ENCODE measurements around the gene SLC25A41.
"Not testable (repeated sequence)": the region's sequence is repeated elsewhere in the genome, so short reads cannot be mapped to it uniquely, and the experiment has no call there.

The SLC25A41 gene

GRCh38 chr19:6428692-6429418, 4.7 kb downstream of the SLC25A41 start:
- DNase-seq (ENCODE audit: low read depth in 2 of 2), result not testable (repeated sequence)

- DNase-seq (ENCODE audit: low read depth in 2 of 2), result no peak
Measured at GRCh38 chr19:6427131-6427530, 6.4 kb downstream of the SLC25A41 start.

DNA sequence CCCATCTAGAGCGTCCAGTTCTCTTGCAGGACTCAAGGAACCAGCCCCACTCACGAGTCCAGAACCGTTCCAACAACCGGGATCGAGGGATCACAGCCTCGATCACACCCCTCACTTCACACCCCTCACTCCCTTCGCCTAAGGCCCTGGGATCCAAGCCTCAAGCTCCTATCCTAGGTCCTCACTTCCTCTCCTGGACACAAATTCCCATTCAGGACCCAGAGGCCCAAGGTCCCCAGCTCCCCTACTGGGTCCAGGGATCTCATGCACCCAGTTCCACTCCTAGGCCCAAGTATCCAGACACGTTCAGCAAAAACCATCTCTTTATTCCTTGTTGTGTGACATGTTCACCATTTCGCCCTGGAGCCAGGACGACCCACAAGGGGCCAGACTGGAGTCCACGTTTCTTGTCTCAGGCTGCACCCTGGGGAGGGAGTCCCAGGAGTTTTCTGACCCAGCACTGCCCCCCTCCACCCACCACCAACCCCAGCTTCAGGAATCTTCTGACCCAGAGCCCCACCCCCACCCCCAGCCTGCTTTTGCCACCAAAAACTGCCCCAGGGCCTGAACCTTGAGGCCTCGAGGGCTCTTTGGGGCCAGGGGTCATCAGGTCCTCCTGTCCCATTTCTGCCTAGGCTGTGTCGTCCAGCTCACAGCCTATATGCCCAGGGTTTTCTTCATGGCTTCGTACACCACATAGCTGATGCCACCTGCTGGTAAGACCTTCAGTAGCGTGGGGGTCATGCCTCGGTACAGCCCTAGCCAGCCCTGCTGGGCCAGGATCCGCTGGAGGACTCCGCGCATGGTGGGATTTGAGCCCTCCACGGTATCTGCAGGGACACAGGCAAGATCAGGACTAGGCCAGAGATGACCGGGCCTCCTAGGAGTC, 7.6 kb downstream of the SLC25A41 start:
- DNase-seq (ENCODE audit: low read depth in 2 of 2), result no peak

DNA sequence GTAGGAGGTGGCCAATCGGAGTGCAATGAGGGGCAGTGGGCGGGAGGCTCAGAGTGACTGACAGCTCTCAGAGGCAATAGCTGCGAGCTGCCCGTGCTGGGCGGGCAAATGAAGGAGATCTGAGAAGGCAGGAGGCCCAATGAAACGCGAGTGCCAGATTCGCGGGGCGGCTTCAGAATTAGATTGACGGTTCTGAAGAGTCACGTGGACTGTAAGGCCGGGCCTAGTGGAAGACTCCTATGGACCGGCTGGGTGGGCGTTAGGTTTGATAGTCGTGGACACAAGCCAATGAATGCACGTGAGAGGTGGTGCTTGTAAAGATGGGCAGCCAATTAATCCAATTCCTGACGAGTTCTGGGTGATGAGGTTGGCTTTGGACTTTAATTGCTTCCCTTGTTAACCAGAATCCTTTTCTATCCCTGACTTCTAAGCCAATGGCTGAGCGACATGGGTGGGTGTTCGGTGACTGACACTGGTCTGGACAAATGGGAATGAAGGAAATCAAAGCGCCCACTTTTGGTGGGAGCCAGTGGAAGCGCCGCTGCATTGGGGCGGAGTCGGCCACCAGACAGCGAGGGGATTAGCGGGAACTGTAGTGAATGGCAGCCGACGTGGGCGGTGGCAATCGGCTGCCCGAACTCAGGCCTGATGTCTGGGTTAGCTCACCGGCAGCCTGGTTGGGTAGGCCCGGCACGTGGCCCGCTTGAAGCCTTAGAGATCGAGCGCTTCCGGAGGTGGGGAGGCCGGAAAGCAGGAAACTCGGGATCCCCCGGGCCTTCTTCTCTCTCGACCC, 8.4 kb downstream of the SLC25A41 start:
- DNase-seq (ENCODE audit: low read depth in 2 of 2), result peak; percentile 98

- DNase-seq (ENCODE audit: low read depth in 2 of 2), result no peak
Measured at GRCh38 chr19:6424195-6424938, 9.2 kb downstream of the SLC25A41 start, which contains the start of gene KHSRP. Gene KHSRP, minus strand, starts transcription at chr19:6424811. Its CDS starts 110 bp downstream, at chr19:6424701.

DNA sequence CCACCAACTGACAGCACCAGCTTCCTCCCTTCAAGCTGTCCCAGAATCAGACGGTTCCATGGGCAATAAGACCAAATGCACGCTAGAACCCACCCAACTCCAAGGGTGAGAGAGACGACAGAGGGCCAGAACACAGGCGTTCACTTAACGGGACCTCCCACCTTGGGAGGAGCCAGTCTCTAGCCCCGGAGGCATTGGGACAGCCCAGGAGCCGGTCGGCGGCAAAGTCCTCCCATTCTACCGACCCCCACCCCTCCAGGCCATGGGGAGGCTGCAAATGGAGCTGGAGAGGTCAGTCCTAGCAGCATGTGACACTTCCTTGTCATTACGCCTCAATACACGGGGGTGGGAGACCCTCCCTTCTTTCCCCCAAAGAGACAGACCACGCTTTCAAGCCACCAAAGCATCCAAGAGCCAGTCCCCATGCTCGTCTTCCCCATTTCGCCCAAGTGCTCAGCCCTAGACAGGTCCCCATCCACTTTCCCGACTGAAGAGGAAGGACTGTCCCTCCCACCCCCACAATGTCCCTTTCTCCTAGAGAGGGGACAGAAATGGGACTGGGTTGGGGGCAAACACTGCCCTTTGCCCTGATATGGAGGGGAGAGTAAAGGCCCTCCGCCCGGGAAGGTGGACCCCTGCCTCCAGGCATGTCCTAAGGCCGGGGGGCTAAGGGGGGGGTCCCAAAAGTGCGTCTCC, 9.9 kb downstream of the SLC25A41 start:
- peak in 1 of 2 donors; percentile 23 for DNase-seq (ENCODE audit: low read depth in 2 of 2)

DNA sequence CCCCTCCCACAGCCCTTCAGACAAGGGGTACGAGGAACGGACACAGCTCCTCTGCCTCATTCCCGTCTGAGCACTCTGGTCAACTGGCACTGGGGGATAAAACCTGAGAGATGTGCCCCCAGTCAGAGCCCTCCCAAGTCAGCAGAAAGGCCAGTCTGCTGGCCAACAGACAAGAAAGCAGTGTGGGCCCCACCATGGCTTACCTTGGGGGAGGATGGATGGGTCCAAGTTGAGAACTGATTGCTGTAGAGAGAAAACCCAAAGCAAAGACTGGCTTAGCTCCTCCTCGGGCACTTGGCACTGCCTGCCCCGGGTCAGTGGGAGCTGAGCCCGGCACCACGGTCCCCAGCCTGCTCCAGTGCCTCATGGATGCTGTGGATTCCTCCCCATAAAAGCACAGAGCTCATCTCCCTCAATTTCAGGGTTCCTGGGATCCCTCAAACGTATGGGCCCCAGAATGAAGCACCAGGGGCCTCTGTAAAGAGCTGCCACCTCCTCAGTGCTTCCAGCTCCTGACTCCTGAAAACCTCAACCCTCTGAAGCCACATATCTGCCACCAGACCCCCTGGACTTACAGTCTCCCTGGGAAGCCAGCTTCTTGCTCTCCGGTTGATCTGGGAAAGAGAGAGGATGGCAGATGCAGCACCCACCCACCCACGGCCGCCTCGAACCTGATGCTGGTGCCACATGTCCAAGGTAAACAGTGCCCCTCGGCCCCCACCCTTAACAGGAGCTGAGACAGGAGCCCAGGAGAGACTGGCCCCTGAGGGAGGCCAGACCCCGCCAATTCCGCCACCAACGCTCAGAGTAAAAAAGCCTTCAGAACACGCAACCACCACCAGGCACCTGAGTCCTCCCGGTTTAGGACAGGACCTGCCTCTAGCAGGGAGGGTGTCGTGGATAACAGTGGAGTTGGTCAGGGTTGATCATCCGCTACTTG, 12.2 kb downstream of the SLC25A41 start:
- no peak for DNase-seq (ENCODE audit: low read depth in 2 of 2)

- DNase-seq (ENCODE audit: low read depth in 2 of 2), result no peak
Measured at GRCh38 chr19:6418562-6418932, 15.0 kb downstream of the SLC25A41 start.

- no peak for DNase-seq (ENCODE audit: low read depth in 2 of 2)
Measured at GRCh38 chr19:6417713-6418561, 15.6 kb downstream of the SLC25A41 start.

DNA sequence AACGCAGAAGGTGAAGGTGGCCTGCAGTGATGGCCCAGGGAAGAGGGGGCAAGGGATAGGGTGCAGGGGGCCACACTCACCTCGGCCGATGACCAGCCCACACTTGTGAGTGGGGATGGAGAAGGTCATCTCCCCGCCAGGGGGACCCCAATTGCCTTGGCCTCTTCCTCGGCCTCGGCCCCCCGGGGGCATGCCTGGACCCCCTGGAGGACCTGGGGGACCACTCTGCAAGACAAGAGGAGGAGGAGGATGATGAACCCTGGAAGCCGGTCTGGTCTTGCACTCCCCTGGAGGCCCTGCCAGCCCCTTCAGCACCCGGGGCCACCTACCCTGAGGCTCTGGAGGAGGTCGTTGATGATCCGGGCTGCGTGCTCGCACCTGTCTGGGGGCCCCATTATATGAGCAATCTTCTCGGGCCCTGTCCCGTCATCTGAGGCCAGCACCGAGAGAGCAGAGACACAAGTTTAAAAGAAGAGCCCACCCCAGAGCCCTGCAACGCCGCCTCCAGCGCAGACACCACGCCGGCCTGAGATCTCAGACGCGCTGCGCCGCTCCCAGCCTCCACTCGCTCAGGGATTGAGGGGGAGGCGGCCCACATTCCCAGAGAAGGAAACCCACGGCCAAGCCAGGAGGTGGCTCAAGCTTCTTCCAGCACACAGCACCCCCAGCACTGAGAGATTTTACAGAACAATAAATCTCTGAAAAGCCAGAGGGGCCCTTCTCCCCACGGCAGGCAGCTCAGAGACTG, 16.7 kb downstream of the SLC25A41 start:
- no peak for DNase-seq (ENCODE audit: low read depth in 2 of 2)

DNA sequence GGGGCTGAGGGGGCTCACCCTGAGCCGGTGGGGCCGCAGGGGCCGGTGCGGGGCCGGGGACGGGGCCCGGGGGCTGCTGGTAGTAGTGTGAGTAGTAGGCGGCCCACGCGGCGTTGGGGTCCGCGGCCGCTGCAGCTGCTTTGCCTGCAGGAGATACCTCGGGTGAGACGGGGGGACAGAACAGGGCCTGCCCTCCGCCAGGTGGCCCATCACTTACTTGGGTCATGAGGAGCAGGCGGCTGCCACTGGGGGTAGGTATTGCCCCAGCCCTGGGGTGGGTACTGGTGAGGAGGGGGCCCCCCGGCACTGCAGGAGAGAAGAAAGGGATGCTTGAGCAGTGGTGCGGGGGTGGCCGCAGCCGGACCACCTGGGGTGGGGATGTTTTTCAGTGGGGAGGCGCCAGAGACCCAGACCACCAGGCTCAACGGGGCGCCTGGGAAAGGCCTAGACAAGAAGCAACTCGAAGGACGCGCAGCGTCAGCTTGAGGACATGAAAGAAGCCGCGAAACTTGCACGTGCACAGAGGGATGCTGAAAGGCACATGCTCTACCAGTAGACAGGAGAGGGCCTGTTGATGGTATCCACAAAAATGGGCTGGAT, 17.9 kb downstream of the SLC25A41 start:
- no peak for DNase-seq (ENCODE audit: low read depth in 2 of 2)

- no peak for DNase-seq (ENCODE audit: low read depth in 2 of 2)
Measured at GRCh38 chr19:6414793-6415590, 18.6 kb downstream of the SLC25A41 start.

DNA sequence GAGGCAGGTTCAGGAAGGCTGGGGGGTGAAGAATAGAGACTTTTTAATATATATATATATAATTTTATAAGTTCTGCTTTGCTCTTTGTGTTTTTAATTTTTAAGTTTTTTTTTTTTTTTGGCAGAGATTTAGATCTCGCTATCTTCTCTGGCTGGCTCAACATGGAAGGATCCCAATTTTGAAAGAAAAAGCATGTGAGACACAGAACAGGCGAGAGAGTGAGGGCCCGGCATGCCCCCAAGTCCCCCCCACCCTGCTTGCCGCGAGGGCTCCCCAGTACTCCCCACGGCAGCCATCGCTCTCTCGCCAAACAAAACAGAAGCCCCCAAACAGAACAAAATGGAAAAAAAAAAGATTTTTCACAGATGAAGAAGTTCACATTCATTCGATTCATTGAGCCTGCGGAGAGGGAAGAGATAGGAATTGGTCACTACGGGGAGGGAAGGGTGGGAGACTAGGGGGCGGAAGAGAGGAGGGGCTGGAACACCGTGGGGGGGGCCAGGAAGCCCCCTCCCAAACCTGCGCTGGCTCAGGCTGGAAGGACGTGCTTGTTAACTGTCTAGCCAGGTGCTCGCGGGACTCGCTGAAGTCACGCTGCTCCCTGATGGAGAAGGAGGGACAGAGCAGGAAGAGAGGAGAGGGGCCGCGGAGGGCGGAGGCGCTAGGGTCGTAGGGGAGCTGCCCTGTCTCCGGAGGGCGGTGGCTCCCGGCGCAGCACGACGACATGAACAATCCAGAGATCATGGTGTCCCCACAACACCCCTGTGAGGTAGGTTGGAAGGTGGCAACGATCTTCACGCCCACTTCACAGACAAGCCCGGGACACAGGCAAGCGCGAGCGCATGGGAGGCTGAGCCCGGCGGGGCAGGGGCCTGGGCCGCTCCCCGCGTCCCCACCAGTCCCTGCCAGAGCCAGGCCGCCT, 19.6 kb downstream of the SLC25A41 start:
- no peak for DNase-seq (ENCODE audit: low read depth in 2 of 2)

DNA sequence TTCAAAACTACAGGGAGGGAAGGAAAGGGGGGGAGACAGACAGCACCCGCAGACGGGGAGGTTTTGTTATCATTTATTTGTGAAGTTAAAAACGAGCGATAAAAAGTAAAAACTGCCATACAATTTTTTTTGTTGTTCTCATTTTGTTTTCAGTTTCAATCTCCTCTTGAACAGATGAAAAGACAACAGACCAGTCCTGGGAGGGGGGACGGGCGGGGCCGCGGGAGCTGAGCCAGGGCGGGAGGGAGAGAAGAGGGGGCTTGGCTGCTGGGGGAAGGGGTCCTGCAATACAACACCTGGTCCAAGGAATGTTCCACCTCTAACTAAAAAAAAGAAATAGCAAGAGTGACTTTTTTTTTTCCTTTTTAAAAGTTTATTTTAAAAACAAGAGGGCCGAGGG, 20.3 kb downstream of the SLC25A41 start:
- DNase-seq (ENCODE audit: low read depth in 2 of 2), result no peak

DNA sequence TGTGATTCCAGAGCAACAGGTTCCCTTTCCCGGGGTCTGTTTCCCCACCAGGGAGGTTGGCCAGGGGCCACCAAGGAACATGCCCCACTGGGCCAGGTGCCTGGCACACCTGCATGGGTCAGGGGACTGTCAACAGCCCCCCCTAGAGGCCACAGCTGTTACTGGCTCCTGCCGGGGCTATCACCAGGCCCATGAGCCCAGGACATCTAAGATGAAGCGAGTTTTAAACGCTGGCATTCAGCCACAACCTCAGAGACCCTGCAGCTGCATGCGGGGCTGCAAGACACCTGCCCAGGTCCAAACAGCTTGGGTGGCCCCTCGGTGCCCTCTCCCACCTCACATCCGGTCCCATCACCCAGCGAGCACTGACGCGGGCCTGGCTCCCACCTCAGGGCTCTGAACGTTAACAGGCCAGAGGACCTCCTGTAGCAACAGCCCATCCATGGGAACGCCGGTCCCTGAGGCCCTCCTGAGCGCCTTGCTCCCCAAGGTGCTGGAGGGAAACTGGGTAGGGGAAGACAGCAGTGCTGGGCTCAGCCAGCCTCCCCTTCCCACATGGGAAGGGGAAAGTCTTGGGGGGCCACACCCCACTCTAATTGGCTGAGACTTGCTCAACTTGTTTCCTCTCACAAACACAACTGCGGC, 21.0 kb downstream of the SLC25A41 start:
- no peak for DNase-seq (ENCODE audit: low read depth in 2 of 2)
